Transverse colon (tissue), 4 donors: ENCODE data around the gene GPC6. TPM values are rescaled to one million over a fixed set of nuclear protein-coding genes. Genes with fewer than 3 reads are reported as not detected.

Experiments
- DNase-seq: peaks from one replicate; pipeline ENCODE4 v3.0.0-alpha.2; 2019
- H3K27ac ChIP-seq, 4 donors: fragments of 200-600 bp; sonication (generic); 2 replicates each; pipeline ENCODE4 v1.5.1; 2016 to 2018; ENCODE audit warnings: inconsistent platforms in 4 of 4
- H3K27me3 ChIP-seq: fragments of 200-600 bp; sonication (generic); 2 replicates; pipeline ENCODE4 v1.5.1; 2017; ENCODE audit warnings: inconsistent platforms
- H3K36me3 ChIP-seq, 4 donors: fragments of 200-600 bp; sonication (generic); 2 replicates each; pipeline ENCODE4 v1.5.1; 2017 to 2019; ENCODE audit warnings: inconsistent platforms in 4 of 4
- H3K4me1 ChIP-seq, 4 donors: fragments of 200-600 bp; sonication (generic); 2 replicates each; pipeline ENCODE4 v1.5.1; 2017 to 2020; ENCODE audit warnings: inconsistent platforms in 4 of 4
- H3K4me3 ChIP-seq, 4 donors: fragments of 200-600 bp; sonication (generic); 1 replicate in 1 of 4; 2 replicates in 3 of 4; pipeline versions ENCODE4 v1.5.1 to v1.6.1; 2017 to 2019; ENCODE audit warnings: inconsistent platforms in 4 of 4
- H3K9me3 ChIP-seq, 2 donors: fragments of 200-600 bp; sonication (generic); 2 replicates each; pipeline ENCODE4 v1.5.1; 2017 to 2019; ENCODE audit warnings: inconsistent platforms in 2 of 2
- CTCF ChIP-seq, 5 experiments: fragments of 200-600 bp in 3 of 5; fragments of 450-650 bp in 2 of 5; sonication (generic) in 3 of 5; IDR thresholded peaks; 1 replicate in 2 of 5; 2 replicates in 3 of 5; pipeline ENCODE4 v1.5.1; 2016 to 2017; ENCODE audit warnings: antibody characterized with exemption in 5 of 5, inconsistent platforms in 3 of 5, mild to moderate bottlenecking in 2 of 5, moderate library complexity in 1 of 5
- EP300 ChIP-seq: sonication (generic); formaldehyde crosslinking; IDR thresholded peaks from one replicate; pipeline ENCODE4 v1.6.1; 2017; ENCODE audit warnings: antibody characterized with exemption, low read depth
- POLR2A ChIP-seq: fragments of 450-650 bp; IDR thresholded peaks from one replicate; pipeline ENCODE4 v1.6.1; 2016; ENCODE audit warnings: antibody characterized with exemption, mild to moderate bottlenecking, moderate library complexity
- POLR2AphosphoS5 ChIP-seq, 3 donors: sonication (generic); formaldehyde crosslinking; IDR thresholded peaks; one replicate each; pipeline ENCODE4 v1.6.1; 2016; ENCODE audit warnings: antibody characterized with exemption in 3 of 3
- WGBS, 2 donors: methylation state at CpG; one replicate each; pipeline ENCODE4 v1.1.5; 2018; ENCODE audit warnings: low coverage in 1 of 2; 5-methylcytosine and 5-hydroxymethylcytosine counted together
- in situ Hi-C, 4 donors: fragments of 200-750 bp; cut with MboI; loops; one replicate each; pipeline versions ENCODE4 v1.15.0 to v1.15.1; 2017; ENCODE audit warnings: low sequenced_read_pairs in 3 of 4, low pct_ligation_motif_present in 1 of 4, low pct_unique_long_range_greater_than_20kb in 1 of 4
- intact Hi-C: fragments of 100-400 bp; cut with DNase I; formaldehyde crosslinking; loops from one replicate; pipeline ENCODE4 v1.15.1; 2023; ENCODE audit warnings: low total_unique reads
- total RNA-seq, 4 donors: library from RNA; depleted of rRNA; stranded (reverse); fragments of >200 nt; gene quantifications; one replicate each; pipeline ENCODE4 v1.1.0, GENCODE V29; 2016

GPC6 gene
- total RNA-seq, 4 donors from 2014 or later = 0.75 to 5.7 (median 4.0) TPM

- Histone ChIP-seq H3K4me1 (no peaks in the 10 kb centered on the region), H3K27me3 (no peaks in the 10 kb centered on the region), H3K4me3 (no peak overlapping the region), H3K36me3 (no peaks in the 10 kb centered on the region), H3K27ac (no peak overlapping the region), H3K9me3 (no peaks in the 10 kb centered on the region)
- no peak for DNase-seq
- in situ Hi-C loops = no loop called here
- intact Hi-C loops = no loop called here
- no peak for TF ChIP-seq POLR2AphosphoS5 (IDR thresholded peaks at IDR 0.05)
- no peak for TF ChIP-seq CTCF (IDR thresholded peaks at IDR 0.05)
- TF ChIP-seq EP300 = no peak
- TF ChIP-seq POLR2A = no peak
- 84 to 92% methylated on average over 3 to 4 of the region's 4 CpGs for WGBS, 2 donors
Measured at GRCh38 chr13:93341517-93341916, 114.9 kb downstream of the GPC6 start.

GRCh38 chr13:93343097-93343496 lies 116.5 kb downstream of the GPC6 start:
- intact Hi-C loops (no loop called here), in situ Hi-C loops (no loop called here)
- Histone ChIP-seq H3K4me3 (no peak overlapping the region), H3K9me3 (no peaks in the 10 kb centered on the region), H3K27ac (no peak overlapping the region), H3K27me3 (no peaks in the 10 kb centered on the region), H3K4me1 (no peaks in the 10 kb centered on the region), H3K36me3 (no peaks in the 10 kb centered on the region)
- WGBS, 2 donors = 40 to 68% methylated on average over 1 to 4 of the region's 4 CpGs
- no peak for DNase-seq
- TF ChIP-seq EP300 (no peak), POLR2AphosphoS5 (IDR thresholded peaks at IDR 0.05) (no peak), CTCF (IDR thresholded peaks at IDR 0.05) (no peak), POLR2A (no peak)

DNA sequence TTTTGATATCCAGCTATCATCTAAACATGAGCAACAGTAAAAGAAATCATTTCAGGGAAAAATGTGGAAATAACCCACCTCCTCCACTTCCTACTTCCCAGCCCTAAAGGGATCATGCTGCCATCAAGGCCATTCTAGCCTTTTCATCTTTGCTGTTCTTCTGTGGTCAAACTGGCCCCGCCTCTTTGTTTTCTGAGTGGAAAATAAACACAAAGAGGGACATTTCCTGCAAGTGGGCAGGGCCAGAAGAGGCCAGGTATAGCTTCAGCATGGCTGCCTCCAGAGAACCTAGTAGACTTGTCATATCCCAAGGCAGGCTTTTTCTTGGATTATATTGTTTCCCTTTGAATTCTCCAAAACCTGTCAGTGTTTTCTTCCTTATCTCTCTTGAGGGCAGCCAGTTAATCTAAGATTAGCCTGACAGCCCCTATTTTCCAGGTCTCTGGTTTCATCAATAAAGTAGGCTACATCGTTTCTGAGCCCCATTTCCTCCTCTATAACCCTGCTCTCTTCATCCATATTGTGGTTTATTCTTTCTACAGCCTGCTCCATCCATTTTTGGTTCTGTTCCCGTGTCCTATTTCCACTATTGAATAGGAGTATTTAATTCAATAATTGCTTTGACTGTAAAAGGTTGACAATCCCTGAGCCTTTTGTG lies 117.6 kb downstream of the GPC6 start:
- no peak overlapping the region for H3K4me3 ChIP-seq
- TF ChIP-seq POLR2AphosphoS5 (IDR thresholded peaks at IDR 0.05) (no peak), POLR2A (no peak), CTCF (IDR thresholded peaks at IDR 0.05) (no peak), EP300 (no peak)
- 28 to 49% methylated on average over 3 of the region's 3 CpGs for WGBS, 2 donors
- H3K36me3 ChIP-seq = no peaks in the 10 kb centered on the region
- no peaks in the 10 kb centered on the region for H3K27me3 ChIP-seq
- no peak overlapping the region for H3K27ac ChIP-seq
- H3K9me3 ChIP-seq = no peaks in the 10 kb centered on the region
- H3K4me1 ChIP-seq = no peaks in the 10 kb centered on the region
- DNase-seq = no peak
- intact Hi-C loops = no loop called here
- in situ Hi-C loops = no loop called here

DNA sequence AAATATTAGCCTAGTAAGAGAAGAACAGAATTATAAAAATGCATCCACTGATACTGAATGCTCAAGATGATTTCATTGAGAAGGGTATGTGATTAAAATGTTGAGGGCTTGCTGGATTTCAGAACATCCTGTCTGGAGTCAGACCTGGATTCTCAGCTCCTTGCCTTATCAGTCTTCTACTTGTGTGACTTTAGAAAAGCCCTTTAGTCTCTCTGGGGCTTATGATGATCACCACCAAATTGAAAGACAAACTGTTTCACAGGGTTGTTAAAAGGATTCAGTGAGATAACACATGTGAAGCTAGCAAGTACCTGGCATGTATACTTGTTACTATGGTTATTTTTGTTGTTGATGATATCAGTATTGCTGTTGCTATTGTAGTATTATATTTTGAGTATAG lies 118.4 kb downstream of the GPC6 start:
- no peaks in the 10 kb centered on the region for H3K27me3 ChIP-seq
- in situ Hi-C loops = no loop called here

More for the DNA sequence above, 118.4 kb downstream of the GPC6 start:
- no peaks in the 10 kb centered on the region for H3K36me3 ChIP-seq
- H3K4me1 ChIP-seq = no peaks in the 10 kb centered on the region
- no peak overlapping the region for H3K27ac ChIP-seq
- TF ChIP-seq EP300 (no peak), POLR2A (no peak), CTCF (IDR thresholded peaks at IDR 0.05) (no peak), POLR2AphosphoS5 (IDR thresholded peaks at IDR 0.05) (no peak)
- H3K9me3 ChIP-seq = no peaks in the 10 kb centered on the region
- no peak for DNase-seq
- H3K4me3 ChIP-seq = no peak overlapping the region
- intact Hi-C loops = no loop called here
